CD4-positive, alpha-beta T cell treated with Interleukin-2 at 100 ng/mL for 4 hours (primary cell): ENCODE data around the gene USH2A.
"Not testable (repeated sequence)": the region's sequence is repeated elsewhere in the genome, so short reads cannot be mapped to it uniquely, and the experiment has no call there.

Experiments
- DNase-seq: peaks from one replicate; pipeline ENCODE4 v3.0.0-alpha.2; 2020; ENCODE audit warnings: low spot score

USH2A gene

GRCh38 chr1:216410026-216410425 is 13.2 kb downstream of the USH2A start:
- no peak for DNase-seq

- no peak for DNase-seq
Observed at GRCh38 chr1:216390956-216391355, 32.3 kb downstream of the USH2A start.

- no peak for DNase-seq
Observed at GRCh38 chr1:216389774-216390173, 33.5 kb downstream of the USH2A start.

GRCh38 chr1:216388558-216388957 is 34.7 kb downstream of the USH2A start:
- no peak for DNase-seq

- no peak for DNase-seq
Observed at GRCh38 chr1:216387782-216388181, 35.5 kb downstream of the USH2A start.

- no peak for DNase-seq
Observed at GRCh38 chr1:216379441-216379840, 43.8 kb downstream of the USH2A start.

- no peak for DNase-seq
Observed at GRCh38 chr1:216368249-216368648, 55.0 kb downstream of the USH2A start.

- DNase-seq, result no peak
Observed at GRCh38 chr1:216366979-216367378, 56.3 kb downstream of the USH2A start.

- DNase-seq, result no peak
Observed at GRCh38 chr1:216356945-216357344, 66.3 kb downstream of the USH2A start.

- no peak for DNase-seq
Observed at GRCh38 chr1:216350186-216350585, 73.1 kb downstream of the USH2A start.

- no peak for DNase-seq
Observed at GRCh38 chr1:216346526-216346925, 76.7 kb downstream of the USH2A start.

- DNase-seq, result not testable (repeated sequence)
Observed at GRCh38 chr1:216340542-216340941, 82.7 kb downstream of the USH2A start.

- DNase-seq, result no peak
Observed at GRCh38 chr1:216332462-216332861, 90.8 kb downstream of the USH2A start.

GRCh38 chr1:216332003-216332402 is 91.2 kb downstream of the USH2A start:
- DNase-seq, result no peak

GRCh38 chr1:216331211-216331610 is 92.0 kb downstream of the USH2A start:
- no peak for DNase-seq

GRCh38 chr1:216330262-216330661 is 93.0 kb downstream of the USH2A start:
- no peak for DNase-seq

GRCh38 chr1:216325946-216326345 is 97.3 kb downstream of the USH2A start:
- no peak for DNase-seq

GRCh38 chr1:216325336-216325735 is 97.9 kb downstream of the USH2A start:
- no peak for DNase-seq

- no peak for DNase-seq
Observed at GRCh38 chr1:216323344-216323743, 99.9 kb downstream of the USH2A start.

- DNase-seq, result no peak
Observed at GRCh38 chr1:216314379-216315095, 108.7 kb downstream of the USH2A start.

GRCh38 chr1:216310776-216311175 is 112.5 kb downstream of the USH2A start:
- no peak for DNase-seq

- DNase-seq, result no peak
Observed at GRCh38 chr1:216306830-216307229, 116.4 kb downstream of the USH2A start.

GRCh38 chr1:216303690-216304089 is 119.6 kb downstream of the USH2A start:
- DNase-seq, result no peak

GRCh38 chr1:216293683-216294082 is 129.6 kb downstream of the USH2A start:
- DNase-seq, result no peak
